GM18511 (cell line): ENCODE measurements around the gene ZNF473.
"Not testable (repeated sequence)": the region's sequence is repeated elsewhere in the genome, so short reads cannot be mapped to it uniquely, and the experiment has no call there.

ENCODE experiments used
- ATAC-seq: cut with Tn5 transposase; IDR thresholded peaks from one replicate; pipeline ENCODE4 v1.9.1; 2021; ENCODE audit warnings: mild to moderate bottlenecking, moderate library complexity; ENCODE audit not compliant: unreplicated experiment

ZNF473 gene

GRCh38 chr19:50047671-50048070 is 21.9 kb downstream of the ZNF473 start:
- ATAC-seq = no peak

- ATAC-seq = no peak
Measured at GRCh38 chr19:50050406-50051227, 24.8 kb downstream of the ZNF473 start.

GRCh38 chr19:50051228-50051895 is 25.6 kb downstream of the ZNF473 start:
- ATAC-seq = not testable (repeated sequence)

- no peak for ATAC-seq
Measured at GRCh38 chr19:50051964-50052363, 26.2 kb downstream of the ZNF473 start.

- ATAC-seq = no peak
Measured at GRCh38 chr19:50053119-50053518, 27.3 kb downstream of the ZNF473 start.

GRCh38 chr19:50058425-50058824 is 32.6 kb downstream of the ZNF473 start:
- ATAC-seq = no peak

- ATAC-seq = no peak
Measured at GRCh38 chr19:50059045-50059444, 33.2 kb downstream of the ZNF473 start.

GRCh38 chr19:50060107-50060506 is 34.3 kb downstream of the ZNF473 start:
- no peak for ATAC-seq

GRCh38 chr19:50061650-50062049 is 35.8 kb downstream of the ZNF473 start:
- no peak for ATAC-seq

- no peak for ATAC-seq
Measured at GRCh38 chr19:50065938-50066337, 40.1 kb downstream of the ZNF473 start.

- ATAC-seq = no peak
Measured at GRCh38 chr19:50067575-50067974, 41.8 kb downstream of the ZNF473 start.

- ATAC-seq = not testable (repeated sequence)
Measured at GRCh38 chr19:50068382-50068781, 42.6 kb downstream of the ZNF473 start.

GRCh38 chr19:50075076-50075475 is 49.3 kb downstream of the ZNF473 start:
- not testable (repeated sequence) for ATAC-seq

- ATAC-seq = not testable (repeated sequence)
Measured at GRCh38 chr19:50075644-50076372, 50.0 kb downstream of the ZNF473 start.

GRCh38 chr19:50076581-50077355 is 51.0 kb downstream of the ZNF473 start:
- ATAC-seq = not testable (repeated sequence)

- not testable (repeated sequence) for ATAC-seq
Measured at GRCh38 chr19:50079014-50079413, 53.2 kb downstream of the ZNF473 start.

GRCh38 chr19:50084440-50084839 is 58.6 kb downstream of the ZNF473 start:
- not testable (repeated sequence) for ATAC-seq

- not testable (repeated sequence) for ATAC-seq
Measured at GRCh38 chr19:50087153-50087552, 61.3 kb downstream of the ZNF473 start.

- not testable (repeated sequence) for ATAC-seq
Measured at GRCh38 chr19:50090706-50091105, 64.9 kb downstream of the ZNF473 start.

- not testable (repeated sequence) for ATAC-seq
Measured at GRCh38 chr19:50091786-50092185, 66.0 kb downstream of the ZNF473 start.

- ATAC-seq = not testable (repeated sequence)
Measured at GRCh38 chr19:50092597-50092996, 66.8 kb downstream of the ZNF473 start.
